GM23338 (cell line): ENCODE measurements around the gene KIT. TPM values are rescaled to one million over a fixed set of nuclear protein-coding genes. Genes with fewer than 3 reads are reported as not detected.

Source experiments
- ATAC-seq: fragments of 200-7000 bp; cut with Tn5 transposase; 3 replicates; pipeline ENCODE4 v1.9.1; 2020
- DNase-seq: peaks from one replicate; pipeline ENCODE4 v3.0.0-alpha.2; 2015; ENCODE audit warnings: low spot score
- H2AFZ ChIP-seq: fragments of 200-600 bp; sonication (generic); 2 replicates; pipeline ENCODE4 v1.8.0; 2016; ENCODE audit warnings: antibody characterized with exemption, mild to moderate bottlenecking, moderate library complexity
- H3F3A ChIP-seq: fragments of 200-600 bp; sonication (generic); replicated peaks from 2 replicates; pipeline ENCODE4 v1.8.0; 2017; ENCODE audit warnings: antibody characterized with exemption, mixed run types, low read depth
- H3K27ac ChIP-seq: fragments of 200-600 bp; sonication (generic); 2 replicates; pipeline ENCODE4 v1.6.1; 2016; ENCODE audit warnings: low read depth
- H3K27me3 ChIP-seq: fragments of 200-600 bp; sonication (generic); 2 replicates; pipeline ENCODE4 v1.8.0; 2016; ENCODE audit warnings: mild to moderate bottlenecking, mixed run types, moderate library complexity; ENCODE audit not compliant: insufficient read depth
- H3K36me3 ChIP-seq: fragments of 200-600 bp; sonication (generic); 2 replicates; pipeline ENCODE4 v1.8.0; 2016; ENCODE audit warnings: mild to moderate bottlenecking; ENCODE audit not compliant: insufficient read depth
- H3K4me1 ChIP-seq: fragments of 200-600 bp; sonication (generic); 2 replicates; pipeline ENCODE4 v1.8.0; 2016; ENCODE audit warnings: mild to moderate bottlenecking, moderate library complexity; ENCODE audit not compliant: insufficient read depth
- H3K4me2 ChIP-seq: fragments of 200-600 bp; sonication (generic); 2 replicates; pipeline ENCODE4 v1.7.1; 2017; ENCODE audit warnings: mixed run types
- H3K4me3 ChIP-seq: fragments of 200-600 bp; sonication (generic); 2 replicates; pipeline ENCODE4 v1.6.1; 2016; ENCODE audit warnings: mixed run types
- H3K79me2 ChIP-seq: fragments of 200-600 bp; sonication (generic); replicated peaks from 2 replicates; pipeline ENCODE4 v1.8.0; 2017; ENCODE audit warnings: mild to moderate bottlenecking; ENCODE audit not compliant: insufficient read depth
- H3K9me2 ChIP-seq: fragments of 200-600 bp; sonication (generic); 2 replicates; pipeline ENCODE4 v1.8.0; 2017; ENCODE audit not compliant: insufficient read depth
- H4K20me1 ChIP-seq: fragments of 200-600 bp; sonication (generic); replicated peaks from 2 replicates; pipeline ENCODE4 v1.8.0; 2017; ENCODE audit warnings: mild to moderate bottlenecking; ENCODE audit not compliant: insufficient read depth
- H3K27ac Mint-ChIP-seq: 2 replicates; pipeline ENCODE4 v1.8.0; 2020; ENCODE audit warnings: inconsistent platforms, mild to moderate bottlenecking, moderate library complexity, mixed read lengths
- H3K27me3 Mint-ChIP-seq: 3 replicates; pipeline ENCODE4 v1.8.0; 2022; ENCODE audit warnings: low read depth, mild to moderate bottlenecking, moderate library complexity, mixed read lengths, inconsistent platforms; ENCODE audit not compliant: insufficient read depth, poor library complexity
- H3K36me3 Mint-ChIP-seq: 3 replicates; pipeline ENCODE4 v1.8.0; 2021; ENCODE audit warnings: low read depth, mild to moderate bottlenecking, inconsistent platforms, moderate library complexity, mixed read lengths
- H3K4me1 Mint-ChIP-seq: 3 replicates; pipeline ENCODE4 v1.8.0; 2020; ENCODE audit warnings: mild to moderate bottlenecking, inconsistent platforms, mixed read lengths
- H3K4me3 Mint-ChIP-seq: 3 replicates; pipeline ENCODE4 v1.8.0; 2021; ENCODE audit warnings: moderate library complexity, mild to moderate bottlenecking, inconsistent platforms, mixed read lengths
- H3K9me3 Mint-ChIP-seq: 3 replicates; pipeline ENCODE4 v1.8.0; 2020; ENCODE audit warnings: moderate library complexity, mild to moderate bottlenecking, inconsistent platforms, mixed read lengths
- CREB1 ChIP-seq: fragments of 250-450 bp; sonication (Bioruptor Pico); IDR thresholded peaks from 2 replicates; pipeline ENCODE4 v1.5.0; 2020; ENCODE audit warnings: low read depth, mild to moderate bottlenecking, moderate library complexity
- CTCF ChIP-seq, 2 experiments: fragments of 200-600 bp in 1 of 2; sonication (generic) in 1 of 2; conservative IDR thresholded peaks; 2 replicates each; pipeline versions ENCODE4 v1.5.1 to v1.6.1; 2016 to 2017; ENCODE audit warnings: antibody characterized with exemption in 2 of 2, low read depth in 2 of 2, mild to moderate bottlenecking in 2 of 2, moderate library complexity in 1 of 2
- EZH2phosphoT487 ChIP-seq: fragments of 200-600 bp; sonication (generic); IDR thresholded peaks from one replicate; pipeline ENCODE4 v1.8.1; 2018; ENCODE audit warnings: antibody characterized with exemption; ENCODE audit not compliant: unreplicated experiment
- JUNB ChIP-seq: IDR thresholded peaks from one replicate; pipeline ENCODE4 v1.6.1; 2016; ENCODE audit warnings: antibody characterized with exemption; ENCODE audit not compliant: unreplicated experiment
- NANOG ChIP-seq: IDR thresholded peaks from 2 replicates; pipeline ENCODE4 v1.6.1; 2016; ENCODE audit warnings: antibody characterized with exemption, borderline replicate concordance
- POLR2AphosphoS5 ChIP-seq: IDR thresholded peaks from 2 replicates; pipeline ENCODE4 v1.6.1; 2016; ENCODE audit warnings: antibody characterized with exemption, low read depth
- REST ChIP-seq: IDR thresholded peaks from one replicate; pipeline ENCODE4 v1.6.1; 2018; ENCODE audit warnings: antibody characterized with exemption; ENCODE audit not compliant: unreplicated experiment
- ZNF114 ChIP-seq: fragments of 250-450 bp; sonication (Bioruptor Pico); IDR thresholded peaks from 2 replicates; pipeline ENCODE4 v1.5.0; 2020; ENCODE audit warnings: mild to moderate bottlenecking, moderate library complexity
- ZNF331 ChIP-seq: fragments of 250-450 bp; sonication (Bioruptor Pico); IDR thresholded peaks from 2 replicates; pipeline ENCODE4 v1.5.0; 2020; ENCODE audit warnings: low read depth, mild to moderate bottlenecking, moderate library complexity
- ZNF462 ChIP-seq: fragments of 250-450 bp; sonication (Bioruptor Pico); IDR thresholded peaks from 2 replicates; pipeline ENCODE4 v1.5.0; 2020; ENCODE audit warnings: mild to moderate bottlenecking, moderate library complexity
- polyA plus RNA-seq: library from polyadenylated mRNA; unstranded; fragments of >200 nt; fragmentation: Nextera tagmentation; extraction: Ambion mirVana; gene quantifications from 2 replicates; pipeline ENCODE4 v1.2.1, GENCODE V29; 2016
- total RNA-seq: library from RNA; depleted of rRNA; stranded (reverse); fragments of >200 nt; shearing (Covaris generic); gene quantifications from 2 replicates; pipeline ENCODE4 v1.2.3, GENCODE V29; 2014

The KIT gene
- total and polyA plus RNA-seq, 2 experiments from 2014 or later = 9.0 to 28.4 TPM

GRCh38 chr4:54727346-54727745, 69.6 kb downstream of the KIT start (continued):
- TF ChIP-seq REST = no peak
- TF ChIP-seq JUNB = no peak
- TF ChIP-seq CREB1 = no peak
- no peak for TF ChIP-seq NANOG
- TF ChIP-seq EZH2phosphoT487 = no peak

- Histone ChIP-seq H3K79me2 (no peaks in the 10 kb centered on the region), H3K27me3 (no peaks in the 10 kb centered on the region), H3K4me2 (no peak overlapping the region), H3K9me2 (no peaks in the 10 kb centered on the region), H2AFZ (no peak overlapping the region), H3K4me1 (peaks cover 10% of the 10 kb centered on the region; the same call in 1 of the 2 replicates), H3K36me3 (peaks cover 9% of the 10 kb centered on the region; the same call in 1 of the 2 replicates), H3K4me3 (no peak overlapping the region), H4K20me1 (no peaks in the 10 kb centered on the region), H3F3A (no peaks in the 10 kb centered on the region), H3K27ac (no peak overlapping the region)
- Mint-ChIP-seq H3K27me3 (no peaks in the 10 kb centered on the region), H3K9me3 (no peaks in the 10 kb centered on the region), H3K36me3 (peaks cover 30% of the 10 kb centered on the region), H3K4me3 (no peak overlapping the region), H3K4me1 (peaks cover 23% of the 10 kb centered on the region), H3K27ac (no peak overlapping the region)
- ATAC-seq (no peak), DNase-seq (no peak)
- TF ChIP-seq EZH2phosphoT487 = no peak
- no peak for TF ChIP-seq ZNF462
- TF ChIP-seq CTCF (conservative IDR thresholded peaks at IDR 0.05; ENCODE audit: low read depth in 2 of 2) = no peak
- no peak for TF ChIP-seq ZNF331 (CRISPR knock-in tag)
- TF ChIP-seq REST = no peak
- TF ChIP-seq POLR2AphosphoS5 = no peak
- TF ChIP-seq ZNF114 = no peak
- TF ChIP-seq CREB1 = no peak
Measured at GRCh38 chr4:54728368-54728767, 70.6 kb downstream of the KIT start.
